Measurements from ENCODE around the gene PAXIP1. TPM values are rescaled to one million over a fixed set of nuclear protein-coding genes. Genes with fewer than 3 reads are reported as not detected.
A peak's percentile ranks its signal among the peaks of the same experiment; 100 is the strongest.

The PAXIP1 gene
- total RNA-seq, 4 donors from 2014 or later, result 13.5 to 29.6 (median 19.4) TPM

GRCh38 chr7:154960063-154960790 lies 42.7 kb downstream of the PAXIP1 start:
- Histone ChIP-seq H3K4me3 (no peak overlapping the region), H3K27ac (no peak overlapping the region), H3K4me1 (no peaks in the 10 kb centered on the region), H3K36me3 (peaks cover 84% of the 10 kb centered on the region), H3K9me3 (no peaks in the 10 kb centered on the region), H3K27me3 (no peaks in the 10 kb centered on the region)
- no peak for DNase-seq (ENCODE audit: low spot score in 2 of 2)
- 87% methylated on average over 10 of the region's 10 CpGs for WGBS
- TF ChIP-seq POLR2AphosphoS5 (IDR thresholded peaks at IDR 0.05), result no peak
- TF ChIP-seq CTCF (IDR thresholded peaks at IDR 0.05), result no peak
- TF ChIP-seq EP300 (IDR thresholded peaks at IDR 0.05), result no peak
- TF ChIP-seq POLR2A (IDR thresholded peaks at IDR 0.05), result no peak

GRCh38 chr7:154956427-154956826 lies 46.5 kb downstream of the PAXIP1 start:
- TF ChIP-seq POLR2AphosphoS5 (IDR thresholded peaks at IDR 0.05) (no peak), POLR2A (IDR thresholded peaks at IDR 0.05) (no peak), CTCF (IDR thresholded peaks at IDR 0.05) (no peak), EP300 (IDR thresholded peaks at IDR 0.05) (no peak)
- H3K4me1 ChIP-seq, result no peaks in the 10 kb centered on the region
- no peak for DNase-seq (ENCODE audit: low spot score in 2 of 2)
- H3K4me3 ChIP-seq, result no peak overlapping the region
- peaks cover 85% of the 10 kb centered on the region for H3K36me3 ChIP-seq
- H3K27me3 ChIP-seq, result no peaks in the 10 kb centered on the region
- no peaks in the 10 kb centered on the region for H3K9me3 ChIP-seq
- no peak overlapping the region for H3K27ac ChIP-seq
- WGBS, result 86% methylated on average over 6 of the region's 6 CpGs

- 73% methylated on average over 9 of the region's 9 CpGs for WGBS
- Histone ChIP-seq H3K27me3 (no peaks in the 10 kb centered on the region), H3K36me3 (peaks cover 84% of the 10 kb centered on the region), H3K4me1 (no peaks in the 10 kb centered on the region), H3K27ac (no peak overlapping the region), H3K4me3 (no peak overlapping the region), H3K9me3 (no peaks in the 10 kb centered on the region)
- TF ChIP-seq CTCF (IDR thresholded peaks at IDR 0.05) (peak; percentile 23 to 48), POLR2AphosphoS5 (IDR thresholded peaks at IDR 0.05) (no peak)
- no peak for DNase-seq (ENCODE audit: low spot score in 2 of 2)
Observed at GRCh38 chr7:154953006-154953684, 49.8 kb downstream of the PAXIP1 start.

GRCh38 chr7:154950960-154951359 lies 52.0 kb downstream of the PAXIP1 start:
- no peak for DNase-seq (ENCODE audit: low spot score in 2 of 2)
- no peak overlapping the region for H3K27ac ChIP-seq
- H3K4me1 ChIP-seq, result no peaks in the 10 kb centered on the region
- no peak for TF ChIP-seq POLR2AphosphoS5 (IDR thresholded peaks at IDR 0.05)
- TF ChIP-seq POLR2A (IDR thresholded peaks at IDR 0.05), result no peak
- H3K4me3 ChIP-seq, result no peak overlapping the region
- WGBS, result 88% methylated on average over 2 of the region's 2 CpGs
- H3K27me3 ChIP-seq, result no peaks in the 10 kb centered on the region
- peaks cover 89% of the 10 kb centered on the region for H3K36me3 ChIP-seq
- no peaks in the 10 kb centered on the region for H3K9me3 ChIP-seq

- Histone ChIP-seq H3K4me1 (no peaks in the 10 kb centered on the region), H3K27me3 (no peaks in the 10 kb centered on the region), H3K4me3 (no peak overlapping the region), H3K27ac (no peak overlapping the region), H3K9me3 (no peaks in the 10 kb centered on the region), H3K36me3 (peaks cover 91% of the 10 kb centered on the region)
- DNase-seq (ENCODE audit: low spot score in 2 of 2), result no peak
- WGBS, result 84% methylated on average over 5 of the region's 5 CpGs
- TF ChIP-seq POLR2A (IDR thresholded peaks at IDR 0.05) (no peak), EP300 (IDR thresholded peaks at IDR 0.05) (no peak), CTCF (IDR thresholded peaks at IDR 0.05) (no peak), POLR2AphosphoS5 (IDR thresholded peaks at IDR 0.05) (no peak)
Observed at GRCh38 chr7:154947604-154948003, 55.3 kb downstream of the PAXIP1 start.

All from suprapubic skin (tissue), 4 donors.